HepG2 (cell line): ENCODE results near the gene STX12. TPM values are rescaled to one million over a fixed set of nuclear protein-coding genes. Genes with fewer than 3 reads are reported as not detected.

Source experiments
- ATF6 ChIP-seq: sonication (generic); formaldehyde crosslinking; conservative IDR thresholded peaks from 2 replicates; pipeline ENCODE4 v1.4.0; 2020; ENCODE audit warnings: missing genetic modification reagents
- ATF7 ChIP-seq, 2 experiments: fragments of 450-650 bp in 1 of 2; sonication (generic) in 1 of 2; formaldehyde crosslinking in 1 of 2; IDR thresholded peaks; 2 replicates each; pipeline versions ENCODE4 v1.4.0 to v1.6.1; 2016 to 2020; ENCODE audit warnings: antibody characterized with exemption in 1 of 2, mild to moderate bottlenecking in 1 of 2, missing genetic modification reagents in 1 of 2
- BCL3 ChIP-seq: sonication (generic); formaldehyde crosslinking; IDR thresholded peaks from 2 replicates; pipeline ENCODE4 v1.5.1; 2020; ENCODE audit warnings: mild to moderate bottlenecking, missing genetic modification reagents, moderate library complexity
- KDM3A ChIP-seq: IDR thresholded peaks from 2 replicates; pipeline ENCODE4 v1.6.1; 2018; ENCODE audit warnings: low read depth, missing compliant biosample characterization
- KMT2B ChIP-seq: IDR thresholded peaks from 2 replicates; pipeline ENCODE4 v1.6.1; 2016; ENCODE audit warnings: missing genetic modification reagents, missing compliant biosample characterization
- MLLT10 ChIP-seq: sonication (generic); formaldehyde crosslinking; IDR thresholded peaks from 2 replicates; pipeline ENCODE4 v1.4.0; 2020; ENCODE audit warnings: missing genetic modification reagents
- NCOR1 ChIP-seq: fragments of 200-600 bp; sonication (generic); IDR thresholded peaks from 2 replicates; pipeline ENCODE4 v1.7.0; 2017; ENCODE audit warnings: antibody characterized with exemption, low read length, borderline replicate concordance
- RBM22 ChIP-seq: fragments of 200-400 bp; formaldehyde crosslinking; optimal IDR thresholded peaks from 2 replicates; pipeline ENCODE3; 2017; ENCODE audit warnings: mild to moderate bottlenecking, low read length, moderate library complexity
- SMAD1 ChIP-seq: sonication (generic); formaldehyde crosslinking; IDR thresholded peaks from 2 replicates; pipeline ENCODE4 v1.4.0; 2020; ENCODE audit warnings: missing genetic modification reagents, low read depth, mild to moderate bottlenecking, borderline replicate concordance
- STAT5B ChIP-seq: sonication (generic); formaldehyde crosslinking; IDR thresholded peaks from 2 replicates; pipeline ENCODE4 v1.4.0; 2020; ENCODE audit warnings: missing genetic modification reagents
- THAP7 ChIP-seq: sonication (generic); formaldehyde crosslinking; IDR thresholded peaks from 2 replicates; pipeline ENCODE4 v1.8.1; 2023; ENCODE audit warnings: mild to moderate bottlenecking, missing genetic modification reagents
- YEATS4 ChIP-seq: sonication (generic); formaldehyde crosslinking; IDR thresholded peaks from 2 replicates; pipeline ENCODE4 v1.4.0; 2020; ENCODE audit warnings: missing genetic modification reagents, borderline replicate concordance
- ZBTB37 ChIP-seq: sonication (generic); formaldehyde crosslinking; IDR thresholded peaks from 2 replicates; pipeline ENCODE4 v1.4.0; 2020; ENCODE audit warnings: mild to moderate bottlenecking, missing genetic modification reagents
- ZNF275 ChIP-seq: sonication (generic); formaldehyde crosslinking; IDR thresholded peaks from 2 replicates; pipeline ENCODE4 v1.8.0; 2022; ENCODE audit warnings: missing genetic modification reagents, mild to moderate bottlenecking, inconsistent platforms, borderline replicate concordance
- ZNF576 ChIP-seq: sonication (generic); formaldehyde crosslinking; IDR thresholded peaks from 2 replicates; pipeline ENCODE4 v1.4.0; 2020; ENCODE audit warnings: mild to moderate bottlenecking, missing genetic modification reagents
- ZNF644 ChIP-seq: IDR thresholded peaks from 2 replicates; pipeline ENCODE4 v1.6.1; 2016; ENCODE audit warnings: low read depth
- ZNF703 ChIP-seq: sonication (generic); formaldehyde crosslinking; IDR thresholded peaks from 2 replicates; pipeline ENCODE4 v1.5.1; 2020; ENCODE audit warnings: missing genetic modification reagents, mild to moderate bottlenecking, moderate library complexity, borderline replicate concordance
- ZNF746 ChIP-seq: sonication (generic); formaldehyde crosslinking; IDR thresholded peaks from 2 replicates; pipeline ENCODE4 v1.8.0; 2022; ENCODE audit warnings: mild to moderate bottlenecking, missing genetic modification reagents
- ZNF788 ChIP-seq: sonication (generic); formaldehyde crosslinking; IDR thresholded peaks from 2 replicates; pipeline ENCODE4 v1.5.0; 2020; ENCODE audit warnings: mild to moderate bottlenecking, missing genetic modification reagents, borderline replicate concordance
- ZSCAN25 ChIP-seq: sonication (generic); formaldehyde crosslinking; IDR thresholded peaks from 2 replicates; pipeline ENCODE4 v1.8.0; 2022; ENCODE audit warnings: mild to moderate bottlenecking, missing genetic modification reagents
- polyA plus RNA-seq, 8 experiments: library from polyadenylated mRNA; depleted of rRNA in 3 of 8; stranded (reverse) in 7 of 8; unstranded in 1 of 8; fragments of >200 nt; fragmentation: Illumina TruSeq in 4 of 8; extraction: Trizol in 4 of 8; gene quantifications; 2 replicates each; pipeline versions ENCODE4 v1.2.1 to v1.2.3, GENCODE V29; 2011 to 2016; ENCODE audit warnings: low read depth in 4 of 8, missing spikeins in 1 of 8, mixed read lengths in 1 of 8; ENCODE audit not compliant: insufficient read depth in 1 of 8
- total RNA-seq, 5 experiments: library from RNA; depleted of rRNA; stranded (reverse); fragments of >200 nt; fragmentation: Illumina TruSeq; extraction: Trizol; gene quantifications; 2 replicates each; pipeline ENCODE4 v1.2.3, GENCODE V29; 2016; ENCODE audit warnings: low read depth in 1 of 5
- TF ChIP-seq, protein P1 (sequence below): IDR thresholded peaks from 2 replicates; pipeline ENCODE4 v1.6.1; 2018; ENCODE audit warnings: missing genetic modification reagents

The STX12 gene
- total and polyA plus RNA-seq, 2 of the 13 experiments (the other 11 are each of a cell fraction or from before 2014, with no cell fraction given) = 9.0 to 19.7 TPM

DNA sequence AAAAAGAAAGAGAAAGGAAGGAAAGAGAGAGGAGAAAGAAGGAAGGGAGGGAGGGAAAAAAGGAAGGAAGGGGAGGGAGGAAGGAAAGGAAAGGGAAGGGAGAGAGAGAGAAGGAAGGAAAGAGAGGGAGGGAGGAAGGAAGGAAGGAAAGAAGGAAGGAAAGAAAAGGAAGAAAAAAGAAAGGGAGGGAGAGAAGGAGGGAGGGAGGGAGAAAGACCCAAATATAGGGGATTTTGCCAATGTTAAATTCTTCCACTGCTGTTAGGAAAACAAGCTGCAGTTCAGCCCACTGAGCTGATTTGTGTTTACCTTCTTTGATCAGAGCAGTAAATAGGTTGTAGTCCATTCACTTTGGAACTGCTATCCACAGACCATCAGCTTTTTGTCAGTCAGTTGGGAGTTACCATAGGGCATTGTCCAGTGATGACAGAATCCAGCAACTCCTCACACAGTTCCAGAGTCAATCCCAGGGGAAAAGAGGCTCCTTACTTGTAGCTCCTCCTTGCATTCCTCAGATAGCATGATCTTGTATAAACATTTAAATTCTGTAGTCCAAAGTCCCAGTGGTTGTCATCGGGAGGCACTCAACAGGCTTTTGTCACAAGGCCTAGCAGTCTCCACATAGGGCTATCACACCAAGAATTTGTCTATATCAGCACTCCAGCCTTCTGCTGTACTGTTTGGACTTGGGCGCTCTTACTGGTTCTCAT, 44.1 kb downstream of the STX12 start (continued):
- TF ChIP-seq, protein P1, sequence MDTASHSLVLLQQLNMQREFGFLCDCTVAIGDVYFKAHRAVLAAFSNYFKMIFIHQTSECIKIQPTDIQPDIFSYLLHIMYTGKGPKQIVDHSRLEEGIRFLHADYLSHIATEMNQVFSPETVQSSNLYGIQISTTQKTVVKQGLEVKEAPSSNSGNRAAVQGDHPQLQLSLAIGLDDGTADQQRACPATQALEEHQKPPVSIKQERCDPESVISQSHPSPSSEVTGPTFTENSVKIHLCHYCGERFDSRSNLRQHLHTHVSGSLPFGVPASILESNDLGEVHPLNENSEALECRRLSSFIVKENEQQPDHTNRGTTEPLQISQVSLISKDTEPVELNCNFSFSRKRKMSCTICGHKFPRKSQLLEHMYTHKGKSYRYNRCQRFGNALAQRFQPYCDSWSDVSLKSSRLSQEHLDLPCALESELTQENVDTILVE (CRISPR knock-in tag) = no peak; the same call in 1 of the 2 replicates
- no peak for TF ChIP-seq SMAD1 (CRISPR knock-in tag)
- 0 out of 2 replicates have a peak, but pooled peaks have one; percentile 8 for TF ChIP-seq THAP7
- no peak for TF ChIP-seq MLLT10
- TF ChIP-seq ATF6 = no peak
- TF ChIP-seq ZNF275 (CRISPR knock-in tag) = no peak
- no peak for TF ChIP-seq ZBTB37 (CRISPR knock-in tag)
- no peak for TF ChIP-seq KMT2B (CRISPR knock-in tag)
- TF ChIP-seq YEATS4 = no peak
- peak; percentile 77; the same call in 1 of the 2 replicates for TF ChIP-seq NCOR1
- no peak for TF ChIP-seq BCL3 (CRISPR knock-in tag)
- no peak for TF ChIP-seq RBM22
- no peak for TF ChIP-seq ZNF703 (CRISPR knock-in tag)
- no peak for TF ChIP-seq STAT5B (CRISPR knock-in tag)
- TF ChIP-seq ZNF644 (CRISPR knock-in tag) = no peak
- TF ChIP-seq KDM3A (CRISPR knock-in tag) = no peak
- TF ChIP-seq ZNF746 (CRISPR knock-in tag) = no peak
- TF ChIP-seq ATF7 (IDR thresholded peaks at IDR 0.05) = no peak
- no peak for TF ChIP-seq ATF7 (CRISPR knock-in tag; IDR thresholded peaks at IDR 0.05)
- TF ChIP-seq ZNF576 (CRISPR knock-in tag) = no peak
- no peak for TF ChIP-seq ZNF788 (CRISPR knock-in tag)
- no peak for TF ChIP-seq ZSCAN25
